ENCODE results near the gene ALG10B.
A peak's percentile ranks its signal among the peaks of the same experiment; 100 is the strongest.
"Not testable (repeated sequence)": the region's sequence is repeated elsewhere in the genome, so short reads cannot be mapped to it uniquely, and the experiment has no call there.

The ALG10B gene

GRCh38 chr12:38316391-38317129, at the start of gene ALG10B:
Gene ALG10B (plus strand): TSS chr12:38316774. CDS start chr12:38316894, 120 bp downstream.
- DNase-seq (ENCODE audit: low spot score): peak; percentile 94

GRCh38 chr12:38268612-38269011, 48.0 kb upstream of the ALG10B start:
- no peak for DNase-seq (ENCODE audit: low spot score)

- DNase-seq (ENCODE audit: low spot score): no peak
Observed at GRCh38 chr12:38269897-38270296, 46.7 kb upstream of the ALG10B start.

- DNase-seq (ENCODE audit: low spot score): no peak
Observed at GRCh38 chr12:38279756-38280155, 36.8 kb upstream of the ALG10B start.

- DNase-seq (ENCODE audit: low spot score): no peak
Observed at GRCh38 chr12:38282886-38283285, 33.7 kb upstream of the ALG10B start.

- DNase-seq (ENCODE audit: low spot score): no peak
Observed at GRCh38 chr12:38289396-38289795, 27.2 kb upstream of the ALG10B start.

- no peak for DNase-seq (ENCODE audit: low spot score)
Observed at GRCh38 chr12:38291160-38291559, 25.4 kb upstream of the ALG10B start.

GRCh38 chr12:38302972-38303371, 13.6 kb upstream of the ALG10B start:
- not testable (repeated sequence) for DNase-seq (ENCODE audit: low spot score)

GRCh38 chr12:38321966-38322365, 5.4 kb downstream of the ALG10B start:
- DNase-seq (ENCODE audit: low spot score): not testable (repeated sequence)

- no peak for DNase-seq (ENCODE audit: low spot score)
Observed at GRCh38 chr12:38324912-38325311, 8.3 kb downstream of the ALG10B start.

- DNase-seq (ENCODE audit: low spot score): no peak
Observed at GRCh38 chr12:38327356-38327755, 10.8 kb downstream of the ALG10B start.

- DNase-seq (ENCODE audit: low spot score): peak; percentile 9
Observed at GRCh38 chr12:38328306-38328895, 11.8 kb downstream of the ALG10B start.

GRCh38 chr12:38330414-38330813, 13.8 kb downstream of the ALG10B start:
- not testable (repeated sequence) for DNase-seq (ENCODE audit: low spot score)

- no peak for DNase-seq (ENCODE audit: low spot score)
Observed at GRCh38 chr12:38332814-38333213, 16.2 kb downstream of the ALG10B start.

GRCh38 chr12:38342444-38342843, 25.9 kb downstream of the ALG10B start:
- DNase-seq (ENCODE audit: low spot score): no peak

- DNase-seq (ENCODE audit: low spot score): not testable (repeated sequence)
Observed at GRCh38 chr12:38343256-38343655, 26.7 kb downstream of the ALG10B start.

- not testable (repeated sequence) for DNase-seq (ENCODE audit: low spot score)
Observed at GRCh38 chr12:38343916-38344315, 27.3 kb downstream of the ALG10B start.

- no peak for DNase-seq (ENCODE audit: low spot score)
Observed at GRCh38 chr12:38350342-38351174, 34.0 kb downstream of the ALG10B start.

GRCh38 chr12:38351175-38351508, 34.6 kb downstream of the ALG10B start:
- not testable (repeated sequence) for DNase-seq (ENCODE audit: low spot score)

- no peak for DNase-seq (ENCODE audit: low spot score)
Observed at GRCh38 chr12:38367506-38367905, 50.9 kb downstream of the ALG10B start.

- no peak for DNase-seq (ENCODE audit: low spot score)
Observed at GRCh38 chr12:38370311-38370710, 53.7 kb downstream of the ALG10B start.

GRCh38 chr12:38373784-38374183, 57.2 kb downstream of the ALG10B start:
- no peak for DNase-seq (ENCODE audit: low spot score)

- no peak for DNase-seq (ENCODE audit: low spot score)
Observed at GRCh38 chr12:38374751-38375150, 58.2 kb downstream of the ALG10B start.
